Psoas muscle (tissue), 8 donors: ENCODE results near the gene CLIP1. TPM values are rescaled to one million over a fixed set of nuclear protein-coding genes. Genes with fewer than 3 reads are reported as not detected.
"Not testable (repeated sequence)": the region's sequence is repeated elsewhere in the genome, so short reads cannot be mapped to it uniquely, and the experiment has no call there.

Source experiments
- ATAC-seq, 4 donors: fragments of 200-7000 bp; cut with Tn5 transposase; one replicate each; pipeline ENCODE4 v1.9.1; 2020; ENCODE audit warnings: moderate library complexity in 3 of 4, mild to moderate bottlenecking in 2 of 4
- DNase-seq, 2 donors: peaks; one replicate each; pipeline ENCODE4 v3.0.0-alpha.2; 2020
- H3K27ac ChIP-seq: fragments of 200-600 bp; one replicate; pipeline ENCODE4 v1.8.0; 2022
- H3K27me3 ChIP-seq, 3 donors: fragments of 200-600 bp in 1 of 3; one replicate each; pipeline versions ENCODE4 v1.6.1 to v1.8.0; 2013 to 2022; ENCODE audit warnings: low read length in 2 of 3, mild to moderate bottlenecking in 2 of 3, moderate library complexity in 1 of 3; ENCODE audit not compliant: insufficient read depth in 3 of 3
- H3K36me3 ChIP-seq, 2 donors: fragments of 200-600 bp in 1 of 2; one replicate each; pipeline versions ENCODE4 v1.6.1 to v1.8.0; 2013 to 2022; ENCODE audit warnings: low read depth in 1 of 2, mild to moderate bottlenecking in 1 of 2, moderate library complexity in 1 of 2; ENCODE audit not compliant: insufficient read depth in 1 of 2
- H3K4me1 ChIP-seq: fragments of 200-600 bp; one replicate; pipeline ENCODE4 v1.8.0; 2022
- H3K4me3 ChIP-seq: fragments of 200-600 bp; one replicate; pipeline ENCODE4 v1.8.0; 2022; ENCODE audit warnings: mild to moderate bottlenecking
- H3K9me3 ChIP-seq: fragments of 200-600 bp; one replicate; pipeline ENCODE4 v1.8.0; 2022
- CTCF ChIP-seq: fragments of 200-600 bp; IDR thresholded peaks from one replicate; pipeline ENCODE4 v1.8.0; 2022; ENCODE audit warnings: antibody characterized with exemption
- WGBS, 3 donors: extraction: QIAGEN DNeasy Blood & Tissue Kit; methylation state at CpG; one replicate each; pipeline versions ENCODE4 v1.1.6 to v1.1.7; 2013; 5-methylcytosine and 5-hydroxymethylcytosine counted together
- intact Hi-C, 2 donors: fragments of 100-400 bp; cut with DNase I; formaldehyde crosslinking; loops; one replicate each; pipeline versions ENCODE4 v1.11.0 to v1.14.2; 2022
- long read RNA-seq, 2 donors: library from polyadenylated mRNA; unstranded; transcript quantifications; one replicate each; pipeline ENCODE4 v2.0.0, GENCODE V29; 2021
- polyA plus RNA-seq, 3 donors: library from polyadenylated mRNA; stranded (reverse); fragments of 200-250 nt; gene quantifications; one replicate each; pipeline ENCODE4 v1.2.3, GENCODE V29; 2013
- total RNA-seq, 4 donors: library from RNA; stranded (reverse); fragmentation: NEBNext Ultra II Directional in 2 of 4; extraction: Animal tissue kit (Norgen Biotek cat#: 25700) in 2 of 4; gene quantifications; one replicate each; pipeline versions ENCODE4 v1.2.1 to v1.2.4, GENCODE V29; 2021 to 2023
- donor health status: healthy with polysubstance abuse.
- donor health status: DM: no; HTN: no; CAD: no; lungs with moderate emphysema.
- donor health status: Bipolar disorder and iron deficiency.
- donor health status: healthy.
- donor health status: DM: yes; HTN: yes; CAD: no.
- donor health status: DM: no; HTN: no; CAD: no.
- donor health status: DM: no; HTN: no; CAD: no.
- donor health status: DM: yes; HTN: yes; CAD: no.

Gene CLIP1
- 100 to 1,000 TPM; 458 to 639 (median 574) TPM for total RNA-seq
- 100 to 1,000 TPM; 235 to 290 (median 241) TPM for polyA plus RNA-seq
- long read RNA-seq, donor 1, full-length matches to known transcripts: 12 of 394 reads
- long read RNA-seq, donor 1, partial matches to known transcripts: 343 of 394 reads
- long read RNA-seq, donor 1, other reads (novel, unspliced or antisense): 39 of 394 reads
- long read RNA-seq, donor 2, full-length matches to known transcripts: 34 of 516 reads
- long read RNA-seq, donor 2, partial matches to known transcripts: 384 of 516 reads
- long read RNA-seq, donor 2, other reads (novel, unspliced or antisense): 98 of 516 reads

GRCh38 chr12:122421821-122422729 lies at the start of gene CLIP1:
CLIP1 (minus strand) TSS chr12:122422669; CDS start chr12:122380452, 42,217 bp downstream.
- intact Hi-C loops: loop anchor here (1.0 to 5.0 kb wide), 4 partner anchors 19 to 49 kb away; no protein-coding TSS in a partner anchor
- Histone ChIP-seq H3K4me1 (peaks cover 34% of the 10 kb centered on the region), H3K36me3 (peaks cover 0 to 1% of the 10 kb centered on the region in 2 donors), H3K4me3 (peak within 1 kb of the TSS; percentile 75), H3K27ac (peak within 1 kb of the TSS; percentile 97), H3K27me3 (no peaks in the 10 kb centered on the region), H3K9me3 (no peaks in the 10 kb centered on the region)
- 0% methylated on average over 38 to 112 of the region's 118 CpGs for WGBS, 3 donors
- ATAC-seq: peak; percentile 79 to 84 (median 82)
- peak; percentile 47 for TF ChIP-seq CTCF
- peak; percentile 80 to 92 for DNase-seq

- WGBS, 3 donors: 36 to 43% (median 39%) methylated on average over 3 of the region's 3 CpGs
- Histone ChIP-seq H3K27me3 (no peaks in the 10 kb centered on the region), H3K36me3 (peaks cover 6 to 45% of the 10 kb centered on the region in 2 donors), H3K27ac (peak overlapping the region; percentile 68), H3K4me1 (peaks cover 6% of the 10 kb centered on the region), H3K9me3 (no peaks in the 10 kb centered on the region), H3K4me3 (no peak overlapping the region)
- peak; percentile 82 for TF ChIP-seq CTCF
- ATAC-seq (peak; percentile 60 to 77 (median 65)), DNase-seq (no peak)
- intact Hi-C loops: loop anchor here (1.0 to 2.0 kb wide), 2 partner anchors 49 to 72 kb away; partner anchors contain the start of gene CLIP1 (in 1 of the 2)
Measured at GRCh38 chr12:122471324-122472226, 49.1 kb upstream of the CLIP1 start.

- H3K4me3 ChIP-seq, H3K27ac ChIP-seq, DNase-seq, H3K9me3 ChIP-seq, H3K4me1 ChIP-seq, H3K27me3 ChIP-seq: not testable (repeated sequence)
- ATAC-seq: peak in 2 of 4 donors; percentile 3 to 16
- intact Hi-C loops: loop anchor here in 1 of 2 donors (2.0 kb wide), 1 partner anchor 48 kb away; the partner anchor contains the start of gene CLIP1
- H3K36me3 ChIP-seq: peaks cover 6 to 35% of the 10 kb centered on the region in 2 donors
- WGBS, 3 donors: 81 to 91% (median 83%) methylated on average over 7 of the region's 7 CpGs
Measured at GRCh38 chr12:122470576-122470975, 48.1 kb upstream of the CLIP1 start.

- not testable (repeated sequence) for DNase-seq, H3K27ac ChIP-seq, ATAC-seq, H3K4me3 ChIP-seq, H3K9me3 ChIP-seq, H3K4me1 ChIP-seq, H3K27me3 ChIP-seq
- intact Hi-C loops: loop anchor here in 1 of 2 donors (2.0 kb wide), 1 partner anchor 47 kb away; the partner anchor contains the start of gene CLIP1
- H3K36me3 ChIP-seq: peaks cover 3 to 28% of the 10 kb centered on the region in 2 donors
- WGBS, 3 donors: 72 to 76% (median 73%) methylated on average over 6 of the region's 6 CpGs
Measured at GRCh38 chr12:122469856-122470255, 47.4 kb upstream of the CLIP1 start.

GRCh38 chr12:122467983-122468382 lies 45.5 kb upstream of the CLIP1 start:
- ATAC-seq (no peak), DNase-seq (no peak)
- 73 to 76% (median 73%) methylated on average over 4 of the region's 4 CpGs for WGBS, 3 donors
- TF ChIP-seq CTCF: no peak
- Histone ChIP-seq H3K36me3 (peaks cover 0 to 9% of the 10 kb centered on the region in 2 donors), H3K27me3 (no peaks in the 10 kb centered on the region), H3K4me1 (peaks cover 11% of the 10 kb centered on the region), H3K4me3 (no peak overlapping the region), H3K27ac (no peak overlapping the region), H3K9me3 (no peaks in the 10 kb centered on the region)
- intact Hi-C loops: no loop called here

GRCh38 chr12:122464317-122465042 lies 42.0 kb upstream of the CLIP1 start:
- ATAC-seq (peak; percentile 92 to 95 (median 94)), DNase-seq (peak; percentile 40 to 58)
- not testable (repeated sequence) for H3K4me3 ChIP-seq, H3K36me3 ChIP-seq, H3K9me3 ChIP-seq, H3K4me1 ChIP-seq, H3K27me3 ChIP-seq
- peak overlapping the region; percentile 51 for H3K27ac ChIP-seq
- WGBS, 3 donors: 62 to 69% (median 67%) methylated on average over 17 of the region's 17 CpGs
- intact Hi-C loops: loop anchor here in 1 of 2 donors (5.0 kb wide), 1 partner anchor 42 kb away; the partner anchor contains the start of gene CLIP1
